Activated CD4-positive, alpha-beta memory T cell treated with anti-CD3 and anti-CD28 coated beads for 36 hours (primary cell): ENCODE measurements around the gene DENND2A. TPM values are rescaled to one million over a fixed set of nuclear protein-coding genes. Genes with fewer than 3 reads are reported as not detected.
"Not testable (repeated sequence)": the region's sequence is repeated elsewhere in the genome, so short reads cannot be mapped to it uniquely, and the experiment has no call there.

Experiments used
- CTCF ChIA-PET: fragments of 350-600 bp; sonication (Branson Sonifier 250); formaldehyde crosslinking; loops from one replicate; lab custom pipeline; 2021; ENCODE audit warnings: antibody characterized with exemption, inconsistent platforms; lab: Charles Lee
- POLR2A ChIA-PET: fragments of 350-600 bp; sonication (Branson Sonifier 250); formaldehyde crosslinking; loops from one replicate; lab custom pipeline; 2021; ENCODE audit warnings: antibody characterized with exemption; lab: Charles Lee
- DNase-seq: peaks from one replicate; pipeline ENCODE4 v3.0.0-alpha.2; 2020
- H3K27ac Mint-ChIP-seq: one replicate; pipeline ENCODE4 v1.8.0; 2021; ENCODE audit warnings: mixed read lengths
- H3K27me3 Mint-ChIP-seq: one replicate; pipeline ENCODE4 v1.8.0; 2021; ENCODE audit warnings: mixed read lengths
- H3K36me3 Mint-ChIP-seq: one replicate; pipeline ENCODE4 v1.8.0; 2021; ENCODE audit warnings: mixed read lengths
- H3K4me1 Mint-ChIP-seq: one replicate; pipeline ENCODE4 v1.8.0; 2021; ENCODE audit warnings: low read depth, mixed read lengths
- H3K4me3 Mint-ChIP-seq: one replicate; pipeline ENCODE4 v1.8.0; 2021; ENCODE audit warnings: mild to moderate bottlenecking, mixed read lengths
- H3K9me3 Mint-ChIP-seq: one replicate; pipeline ENCODE4 v1.8.0; 2021; ENCODE audit warnings: mixed read lengths
- intact Hi-C: fragments of 100-400 bp; cut with micrococcal nuclease; formaldehyde crosslinking; loops from one replicate; pipeline ENCODE4 v1.15.1; 2023
- total RNA-seq, 2 experiments: library from RNA; stranded (reverse); gene quantifications; one replicate each; pipeline ENCODE4 v1.2.3, GENCODE V29; 2021

Gene DENND2A
- total RNA-seq, 2 experiments from 2014 or later, result not detected

DNA sequence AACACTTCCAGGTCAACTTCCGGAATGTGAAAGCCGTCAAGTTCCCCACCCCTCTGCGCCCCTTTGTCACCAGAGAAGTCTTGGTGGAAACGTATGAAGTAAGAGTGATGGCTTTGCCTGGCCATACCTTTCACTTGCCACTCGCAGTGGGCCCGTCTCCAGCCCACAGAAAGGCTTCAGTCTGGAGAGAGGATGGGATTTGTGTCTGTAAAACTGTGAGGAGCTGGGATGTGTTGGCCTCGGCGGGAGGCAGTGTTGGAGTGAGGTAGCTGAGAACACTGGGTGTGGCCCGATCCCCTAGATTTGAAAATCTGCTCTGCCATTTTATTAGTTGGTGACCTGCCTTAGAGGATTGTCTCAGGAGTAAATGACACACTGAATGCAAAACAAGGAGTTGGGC is 38.6 kb upstream of the DENND2A start:
- Mint-ChIP-seq H3K27me3 (no peaks in the 10 kb centered on the region), H3K9me3 (no peaks in the 10 kb centered on the region), H3K36me3 (peaks cover 43% of the 10 kb centered on the region), H3K4me1 (peaks cover 19% of the 10 kb centered on the region), H3K27ac (no peak overlapping the region), H3K4me3 (no peak overlapping the region)
- DNase-seq, result no peak
- intact Hi-C loops, result no loop called here
- POLR2A ChIA-PET, result no interaction called here
- CTCF ChIA-PET, result interaction anchor here (0.6 kb wide), 1 partner anchor 303 kb away, joined by 4 read pairs; no protein-coding TSS in a partner anchor

DNA sequence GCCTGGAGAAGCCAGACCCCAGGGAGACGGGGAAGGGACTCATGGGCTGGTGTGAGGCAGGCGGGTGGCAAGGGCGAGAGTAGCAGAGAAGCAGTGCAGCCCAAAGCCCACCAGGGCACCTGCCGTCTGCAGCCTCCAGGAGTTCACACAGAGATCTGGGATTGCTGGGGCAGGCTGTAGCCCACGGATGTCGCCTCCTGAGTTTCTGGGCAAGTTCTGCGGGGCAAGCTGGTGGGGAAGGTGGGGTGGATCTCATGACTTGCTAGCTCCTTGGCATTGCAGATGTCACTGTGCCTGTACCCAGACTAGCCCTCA is 38.2 kb upstream of the DENND2A start:
- H3K27ac Mint-ChIP-seq, result no peak overlapping the region
- ChIA-PET CTCF (no interaction called here), POLR2A (no interaction called here)
- no peak overlapping the region for H3K4me3 Mint-ChIP-seq
- peaks cover 39% of the 10 kb centered on the region for H3K36me3 Mint-ChIP-seq
- H3K27me3 Mint-ChIP-seq, result no peaks in the 10 kb centered on the region
- H3K4me1 Mint-ChIP-seq, result peaks cover 23% of the 10 kb centered on the region
- no peaks in the 10 kb centered on the region for H3K9me3 Mint-ChIP-seq
- DNase-seq, result no peak
- intact Hi-C loops, result no loop called here

DNA sequence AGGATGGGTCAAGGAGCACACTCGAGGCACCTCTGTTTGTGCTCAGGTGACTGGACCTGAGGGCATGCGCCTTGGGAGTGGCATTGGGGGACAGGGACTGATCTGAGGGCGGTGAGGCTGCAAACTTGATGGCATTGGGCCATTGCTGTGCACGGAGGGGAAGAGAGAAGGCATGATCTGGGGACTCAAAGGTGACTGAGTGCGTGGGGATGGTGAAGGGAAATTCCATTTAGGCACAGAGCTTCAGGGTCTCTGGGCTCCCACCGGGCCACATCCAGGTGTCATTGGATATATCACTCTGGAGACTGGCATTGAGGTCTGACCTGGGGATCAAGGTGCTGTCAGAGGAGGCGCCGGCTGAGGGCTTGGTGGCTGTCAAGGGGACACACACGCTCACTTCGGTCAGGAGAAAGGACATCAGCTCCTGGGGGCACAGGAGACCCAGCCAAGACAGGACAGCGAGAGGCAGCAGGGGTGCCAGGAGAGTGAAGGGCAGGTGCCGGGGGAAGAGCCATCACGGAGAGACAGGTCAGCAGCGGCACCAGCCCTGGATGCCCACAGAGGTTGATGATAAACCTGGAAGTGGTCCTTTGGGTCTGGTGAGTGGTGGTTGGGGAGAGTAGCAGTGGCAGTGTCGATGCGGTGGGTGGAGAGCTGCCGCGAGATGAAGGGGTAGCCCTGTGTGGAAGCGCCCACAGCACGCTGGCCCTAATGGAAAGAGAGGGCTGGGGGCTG is 37.6 kb upstream of the DENND2A start:
- intact Hi-C loops, result no loop called here
- H3K4me3 Mint-ChIP-seq, result no peak overlapping the region
- H3K4me1 Mint-ChIP-seq, result peaks cover 26% of the 10 kb centered on the region
- H3K27me3 Mint-ChIP-seq, result no peaks in the 10 kb centered on the region
- no peak overlapping the region for H3K27ac Mint-ChIP-seq
- ChIA-PET CTCF (no interaction called here), POLR2A (no interaction called here)
- H3K9me3 Mint-ChIP-seq, result no peaks in the 10 kb centered on the region
- no peak for DNase-seq
- peaks cover 39% of the 10 kb centered on the region for H3K36me3 Mint-ChIP-seq

DNA sequence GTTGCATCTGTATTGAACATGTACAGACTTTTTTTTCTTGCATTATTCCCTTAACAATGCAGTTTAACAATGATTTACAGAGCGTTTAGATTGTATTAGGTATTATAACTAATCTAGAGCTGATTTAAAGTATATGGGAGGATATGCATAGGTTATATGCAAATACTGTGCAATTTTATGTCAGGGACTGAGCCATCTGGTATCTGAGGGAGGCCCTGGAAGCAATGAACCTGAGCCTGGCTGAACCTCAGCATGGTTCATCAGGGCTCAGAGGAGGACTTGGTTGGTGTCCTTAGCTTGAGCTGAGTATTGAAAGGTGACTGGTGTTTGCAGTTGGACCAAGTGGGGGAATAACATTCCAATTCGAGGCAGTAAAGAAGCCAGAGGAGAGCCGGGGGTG is 36.9 kb upstream of the DENND2A start:
- peaks cover 39% of the 10 kb centered on the region for H3K36me3 Mint-ChIP-seq
- no peak overlapping the region for H3K27ac Mint-ChIP-seq
- peaks cover 27% of the 10 kb centered on the region for H3K4me1 Mint-ChIP-seq
- H3K27me3 Mint-ChIP-seq, result no peaks in the 10 kb centered on the region
- H3K9me3 Mint-ChIP-seq, result no peaks in the 10 kb centered on the region
- ChIA-PET CTCF (no interaction called here), POLR2A (no interaction called here)
- intact Hi-C loops, result no loop called here
- no peak for DNase-seq
- H3K4me3 Mint-ChIP-seq, result no peak overlapping the region

DNA sequence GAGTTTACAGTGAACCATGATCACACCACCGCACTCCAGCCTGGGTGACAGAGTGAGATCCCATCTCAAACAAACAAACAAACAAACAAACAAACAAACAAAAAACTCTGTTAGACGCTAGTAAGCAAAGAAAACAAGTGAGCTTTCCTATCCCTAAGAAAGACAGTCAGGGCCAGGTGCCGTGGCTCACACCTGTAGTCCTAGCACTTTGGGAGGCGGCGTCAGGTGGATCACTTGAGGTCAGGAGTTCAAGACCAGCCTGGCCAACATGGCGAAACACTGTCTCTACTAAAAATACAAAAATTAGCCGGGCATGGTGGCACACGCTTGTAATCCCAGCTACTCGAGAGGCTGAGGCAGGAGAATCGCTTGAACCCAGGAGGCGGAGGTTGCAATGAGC is 36.3 kb upstream of the DENND2A start:
- H3K27me3 Mint-ChIP-seq, CTCF ChIA-PET, POLR2A ChIA-PET, intact Hi-C loops, H3K27ac Mint-ChIP-seq, H3K4me3 Mint-ChIP-seq, H3K9me3 Mint-ChIP-seq, DNase-seq: not testable (repeated sequence)
- peaks cover 35% of the 10 kb centered on the region for H3K36me3 Mint-ChIP-seq
- peaks cover 32% of the 10 kb centered on the region for H3K4me1 Mint-ChIP-seq

DNA sequence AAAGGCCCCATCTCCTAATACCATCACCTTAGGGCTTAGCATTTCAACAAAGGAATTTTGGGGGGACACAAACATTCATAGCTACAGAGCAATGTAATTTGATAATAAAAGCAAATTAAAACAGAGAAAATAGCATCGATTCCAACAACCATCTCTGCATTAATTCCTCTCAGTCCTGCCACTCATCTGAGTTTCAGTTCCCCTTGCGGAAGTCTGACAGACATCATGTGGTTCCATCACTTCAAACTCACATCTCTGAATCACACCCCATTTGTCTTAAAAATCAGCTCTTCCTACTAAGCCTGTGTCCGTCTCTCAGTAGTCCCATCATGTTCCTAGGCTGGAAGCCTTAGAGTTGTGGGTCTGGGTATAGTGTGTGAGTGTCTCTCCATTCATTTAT is 35.7 kb upstream of the DENND2A start:
- Mint-ChIP-seq H3K27ac (no peak overlapping the region), H3K27me3 (no peaks in the 10 kb centered on the region), H3K4me1 (peaks cover 33% of the 10 kb centered on the region), H3K4me3 (no peak overlapping the region), H3K36me3 (peaks cover 35% of the 10 kb centered on the region), H3K9me3 (no peaks in the 10 kb centered on the region)
- ChIA-PET CTCF (no interaction called here), POLR2A (no interaction called here)
- intact Hi-C loops, result no loop called here
- no peak for DNase-seq

DNA sequence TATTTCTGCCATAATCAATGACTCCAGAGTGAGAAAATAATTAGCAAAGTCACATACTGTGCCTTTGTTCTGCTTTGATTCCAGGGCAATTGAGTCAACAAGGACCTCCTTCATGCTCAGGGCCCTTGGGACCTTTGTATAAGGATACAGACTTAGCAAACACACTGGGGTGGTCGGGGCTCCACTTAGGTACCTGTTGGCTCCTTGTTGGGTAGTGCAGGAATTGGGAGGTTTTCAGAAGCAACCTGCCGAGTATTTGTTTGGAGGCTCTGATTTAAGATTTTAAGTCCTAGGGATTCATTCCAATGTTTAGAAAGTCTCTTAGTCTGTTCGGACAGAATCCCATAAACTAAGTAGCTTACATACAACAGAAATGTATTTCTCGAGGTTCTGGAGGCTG is 35.1 kb upstream of the DENND2A start:
- no peak overlapping the region for H3K4me3 Mint-ChIP-seq
- POLR2A ChIA-PET, result no interaction called here
- H3K27ac Mint-ChIP-seq, result no peak overlapping the region

DNA sequence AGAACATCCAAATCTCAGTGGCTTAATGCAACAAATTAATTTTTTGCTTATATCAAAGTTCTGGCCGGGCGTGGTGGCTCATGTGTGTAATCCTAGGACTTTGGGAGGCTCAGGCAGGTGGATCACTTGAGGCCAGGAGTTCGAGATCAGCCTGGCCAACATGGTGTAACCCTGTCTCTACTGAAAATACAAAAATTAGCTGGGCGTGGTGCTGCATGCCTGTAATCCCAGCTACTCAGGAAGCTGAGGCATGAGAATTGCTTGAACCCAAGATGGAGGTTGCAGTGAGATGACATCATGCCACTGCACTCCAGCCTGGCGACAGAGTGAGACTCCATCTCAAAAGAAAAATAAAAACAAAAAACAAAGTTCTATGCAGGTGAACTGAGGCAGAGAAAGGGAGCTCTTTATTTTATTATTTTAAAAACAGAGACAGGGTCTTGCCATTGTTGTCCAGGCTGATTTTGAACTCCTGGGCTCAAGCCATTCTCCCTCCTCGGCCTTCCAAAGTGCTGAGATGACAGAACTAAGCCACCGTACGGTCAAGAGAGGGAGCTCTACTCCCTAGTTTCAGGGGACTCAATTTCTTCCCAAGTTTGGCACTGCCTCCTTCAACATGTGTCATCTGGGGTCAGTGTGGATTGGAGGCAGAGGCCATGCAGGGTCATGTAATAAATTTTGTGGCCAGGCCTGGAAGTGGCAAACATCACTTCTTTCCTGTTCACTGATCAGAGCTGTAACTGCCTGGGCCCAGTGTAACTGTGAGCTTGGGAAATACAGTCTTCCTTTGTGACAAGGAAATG is 34.5 kb upstream of the DENND2A start:
- ChIA-PET CTCF (interaction anchor here (0.9 to 1.9 kb wide), 3 partner anchors 22 to 340 kb away, joined by 4 to 7 read pairs (median 4); partner anchors contain the start of gene MRPS33), POLR2A (no interaction called here)
- Mint-ChIP-seq H3K9me3 (no peaks in the 10 kb centered on the region), H3K4me1 (peaks cover 33% of the 10 kb centered on the region), H3K27ac (no peak overlapping the region), H3K4me3 (peak overlapping the region; percentile 20), H3K27me3 (no peaks in the 10 kb centered on the region), H3K36me3 (peaks cover 26% of the 10 kb centered on the region)
- intact Hi-C loops, result no loop called here
- peak; percentile 18 for DNase-seq

More for the DNA sequence above, 35.1 kb upstream of the DENND2A start:
- no peak for DNase-seq
- H3K27me3 Mint-ChIP-seq, result no peaks in the 10 kb centered on the region
- intact Hi-C loops, result no loop called here
- H3K36me3 Mint-ChIP-seq, result peaks cover 32% of the 10 kb centered on the region
- H3K4me1 Mint-ChIP-seq, result peaks cover 33% of the 10 kb centered on the region
- CTCF ChIA-PET, result interaction anchor here (1.6 to 1.9 kb wide), 2 partner anchors 22 to 339 kb away, joined by 4 to 7 read pairs; partner anchors contain the start of gene MRPS33
- no peaks in the 10 kb centered on the region for H3K9me3 Mint-ChIP-seq

DNA sequence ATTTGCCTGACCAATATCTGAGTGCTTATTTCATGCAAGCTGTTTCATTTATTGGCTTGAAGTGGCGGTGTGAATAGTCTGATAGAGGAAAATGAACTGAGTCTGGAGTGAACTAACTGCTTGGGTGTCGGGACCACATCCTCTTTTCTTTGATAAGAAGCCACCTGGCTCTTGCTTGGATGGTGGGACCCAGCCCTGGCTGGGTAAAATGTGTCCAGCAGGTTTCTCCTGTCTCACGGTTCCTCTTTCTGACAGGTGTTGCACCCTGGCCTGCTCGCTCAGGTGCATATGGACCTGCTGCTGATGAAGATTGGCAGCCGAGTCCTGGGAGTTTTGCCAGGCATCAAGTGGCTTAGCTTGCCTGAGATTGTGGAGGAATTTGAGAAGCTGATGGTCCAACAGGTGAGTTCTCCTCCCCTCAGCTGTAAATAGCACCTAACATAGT is 33.8 kb upstream of the DENND2A start:
- intact Hi-C loops, result no loop called here
- Mint-ChIP-seq H3K27me3 (no peaks in the 10 kb centered on the region), H3K9me3 (no peaks in the 10 kb centered on the region), H3K4me1 (peaks cover 33% of the 10 kb centered on the region), H3K36me3 (peaks cover 22% of the 10 kb centered on the region), H3K27ac (no peak overlapping the region), H3K4me3 (peak overlapping the region; percentile 82)
- POLR2A ChIA-PET, result interaction anchor here (0.9 kb wide), 1 partner anchor 17 kb away, joined by 3 read pairs; no protein-coding TSS in a partner anchor
- DNase-seq, result no peak
- CTCF ChIA-PET, result interaction anchor here (0.9 to 1.9 kb wide), 5 partner anchors 21 to 340 kb away, joined by 3 to 7 read pairs (median 4); partner anchors contain the start of gene MRPS33

DNA sequence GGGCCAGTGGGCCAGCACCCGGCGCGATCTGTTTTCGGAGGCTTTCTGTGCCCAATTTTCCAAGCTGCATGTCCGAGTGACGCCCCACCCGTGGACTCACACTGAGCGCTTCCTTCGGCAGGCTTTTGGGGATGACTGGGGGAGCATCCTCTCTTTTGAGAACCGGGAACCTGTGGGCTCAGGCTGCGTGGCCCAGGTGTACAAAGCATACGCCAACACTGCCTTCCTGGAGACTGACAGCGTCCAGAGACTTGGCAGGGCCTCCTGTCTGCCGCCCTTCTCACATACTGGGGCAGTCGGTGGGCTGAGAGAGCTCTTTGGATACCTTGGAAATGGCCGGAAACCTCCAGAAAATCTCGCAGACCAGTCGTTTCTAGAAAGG is 33.2 kb upstream of the DENND2A start:
- H3K9me3 Mint-ChIP-seq, result no peaks in the 10 kb centered on the region
- H3K27me3 Mint-ChIP-seq, result no peaks in the 10 kb centered on the region
- POLR2A ChIA-PET, result interaction anchor here (0.9 to 1.6 kb wide), 3 partner anchors 17 to 196 kb away, joined by 3 to 7 read pairs (median 3); no protein-coding TSS in a partner anchor
- H3K4me1 Mint-ChIP-seq, result peaks cover 33% of the 10 kb centered on the region
- H3K4me3 Mint-ChIP-seq, result peak overlapping the region; percentile 82
- intact Hi-C loops, result loop anchor here (1.0 kb wide), 2 partner anchors 23 to 341 kb away; partner anchors contain the start of genes MRPS33 and NDUFB2
- peaks cover 18% of the 10 kb centered on the region for H3K36me3 Mint-ChIP-seq
- CTCF ChIA-PET, result interaction anchor here (0.9 to 1.3 kb wide), 5 partner anchors 21 to 152 kb away, joined by 3 to 4 read pairs (median 3); partner anchors contain the start of gene NDUFB2
- peak overlapping the region; percentile 54 for H3K27ac Mint-ChIP-seq
- DNase-seq, result no peak

DNA sequence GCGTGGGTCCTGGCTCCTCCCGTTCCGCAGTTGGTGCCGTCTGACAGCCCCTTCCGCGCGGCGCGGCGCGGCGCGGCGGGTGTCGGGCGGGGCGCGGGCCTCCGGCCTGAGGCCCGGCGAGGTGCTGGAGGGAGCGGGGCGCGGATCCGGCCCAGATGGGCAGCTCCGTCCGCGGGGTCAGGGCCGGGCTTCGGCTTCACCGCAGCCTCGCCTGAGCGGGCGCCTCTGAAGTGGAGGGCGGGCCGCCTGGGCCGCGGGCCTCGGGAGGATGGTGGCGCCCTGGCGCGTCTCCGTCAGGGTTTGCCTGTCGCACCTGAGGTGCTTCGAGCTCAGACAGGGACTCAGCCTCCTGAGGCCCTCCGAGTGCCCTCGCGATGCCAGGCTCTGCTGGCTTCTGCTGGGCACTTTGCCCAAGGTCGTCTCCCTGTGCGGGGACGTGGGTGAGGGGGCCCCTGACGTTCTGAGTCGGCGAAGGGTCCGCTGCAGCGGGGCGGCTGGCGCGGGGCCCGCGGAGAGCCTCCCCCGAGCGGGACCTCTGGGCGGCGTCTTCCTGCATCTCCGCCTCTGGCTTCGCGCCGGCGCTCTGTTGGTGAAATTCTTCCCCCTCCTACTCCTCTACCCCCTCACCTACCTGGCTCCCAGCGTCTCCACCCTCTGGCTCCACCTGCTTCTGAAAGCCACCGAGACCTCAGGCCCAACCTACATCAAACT is 32.6 kb upstream of the DENND2A start:
- DNase-seq, result peak; percentile 67
- Mint-ChIP-seq H3K36me3 (peaks cover 18% of the 10 kb centered on the region), H3K9me3 (no peaks in the 10 kb centered on the region), H3K4me1 (peaks cover 33% of the 10 kb centered on the region), H3K27me3 (no peaks in the 10 kb centered on the region), H3K4me3 (peak overlapping the region; percentile 82), H3K27ac (peak overlapping the region; percentile 54)
- intact Hi-C loops, result loop anchor here (1.0 kb wide), 2 partner anchors 23 to 341 kb away; partner anchors contain the start of genes MRPS33 and NDUFB2
- CTCF ChIA-PET, result interaction anchor here (1.0 to 1.3 kb wide), 3 partner anchors 20 to 50 kb away, joined by 3 to 4 read pairs (median 3); partner anchors contain the start of gene NDUFB2
- POLR2A ChIA-PET, result interaction anchor here (1.3 to 1.6 kb wide), 2 partner anchors 17 to 195 kb away, joined by 3 to 7 read pairs; no protein-coding TSS in a partner anchor
